H1 (cell line): Measurements from ENCODE around the gene NUB1. TPM values are rescaled to one million over a fixed set of nuclear protein-coding genes. Genes with fewer than 3 reads are reported as not detected.

Source experiments
- CTCF ChIA-PET: fragments of 300-600 bp; sonication (Branson Sonifier 250); formaldehyde crosslinking; loops from one replicate; lab custom pipeline; 2021; ENCODE audit not compliant: partially characterized antibody; lab: Charles Lee
- POLR2A ChIA-PET: fragments of 300-600 bp; sonication (Branson Sonifier 250); formaldehyde crosslinking; loops from one replicate; lab custom pipeline; 2021; ENCODE audit warnings: inconsistent platforms; ENCODE audit not compliant: partially characterized antibody; lab: Charles Lee
- DNase-seq, 2 experiments: peaks; one replicate each; pipeline versions ENCODE4 v3.0.0 to v3.0.0-alpha.2; 2010 to 2022; ENCODE audit warnings: low spot score in 2 of 2, low read depth in 1 of 2, mixed read lengths in 1 of 2
- FAIRE-seq: peaks from 2 replicates; lab custom pipeline; 2011; peaks lifted over from hg19 to GRCh38; lab: Jason Lieb, UNC
- H2AFZ ChIP-seq: 2 replicates; pipeline ENCODE4 v1.8.1; 2012; ENCODE audit warnings: low read length, inconsistent platforms
- H2AK5ac ChIP-seq: 2 replicates; pipeline ENCODE4 v1.6.1; 2013; ENCODE audit warnings: low read depth, low read length
- H2BK120ac ChIP-seq: replicated peaks from 2 replicates; pipeline ENCODE3; 2013; ENCODE audit warnings: low read depth, low read length, inconsistent platforms
- H2BK12ac ChIP-seq: 2 replicates; pipeline ENCODE4 v1.6.1; 2013; ENCODE audit warnings: low read depth, low read length
- H2BK15ac ChIP-seq: 2 replicates; pipeline ENCODE4 v1.6.1; 2013; ENCODE audit warnings: low read length
- H2BK20ac ChIP-seq: 2 replicates; pipeline ENCODE4 v1.6.1; 2013; ENCODE audit warnings: low read length
- H2BK5ac ChIP-seq: 2 replicates; pipeline ENCODE4 v1.6.1; 2013; ENCODE audit warnings: low read depth, low read length
- H3K14ac ChIP-seq: 2 replicates; pipeline ENCODE4 v1.6.1; 2013; ENCODE audit warnings: inconsistent platforms; ENCODE audit not compliant: insufficient read length
- H3K18ac ChIP-seq: 2 replicates; pipeline ENCODE4 v1.6.1; 2013; ENCODE audit warnings: low read length; ENCODE audit errors: extremely low read depth
- H3K23ac ChIP-seq: 2 replicates; pipeline ENCODE4 v1.6.1; 2013; ENCODE audit warnings: inconsistent platforms; ENCODE audit not compliant: insufficient read length
- H3K23me2 ChIP-seq: 2 replicates; pipeline ENCODE4 v1.6.1; 2013; ENCODE audit warnings: low read depth, low read length
- H3K27ac ChIP-seq: 2 replicates; pipeline ENCODE4 v1.6.1; 2011; ENCODE audit warnings: low read depth, low read length, inconsistent platforms
- H3K27me3 ChIP-seq, 4 experiments: replicated peaks in 1 of 4; 1 replicate in 1 of 4; 2 replicates in 3 of 4; pipeline versions ENCODE4 v1.6.1 to v1.8.1; 2011 to 2013; ENCODE audit warnings: low read length in 3 of 4, mild to moderate bottlenecking in 3 of 4, inconsistent platforms in 2 of 4, mixed read lengths in 2 of 4, moderate library complexity in 1 of 4; ENCODE audit not compliant: control insufficient read depth in 3 of 4, insufficient read depth in 3 of 4; ENCODE audit errors: extremely low read depth in 1 of 4
- H3K36me3 ChIP-seq, 4 experiments: 2 replicates each; pipeline versions ENCODE4 v1.6.1 to v1.8.1; 2011 to 2013; ENCODE audit warnings: mild to moderate bottlenecking in 4 of 4, low read length in 3 of 4, moderate library complexity in 2 of 4, control low read depth in 1 of 4, inconsistent platforms in 1 of 4; ENCODE audit not compliant: insufficient read depth in 4 of 4, control insufficient read depth in 2 of 4
- H3K4ac ChIP-seq: replicated peaks from 2 replicates; pipeline ENCODE3; 2013; ENCODE audit warnings: low read length, low read depth, mixed read lengths, inconsistent platforms; ENCODE audit not compliant: insufficient read length
- H3K4me1 ChIP-seq, 4 experiments: replicated peaks in 1 of 4; 1 replicate in 1 of 4; 2 replicates in 3 of 4; pipeline versions ENCODE4 v1.6.1 to v1.8.1; 2011 to 2013; ENCODE audit warnings: low read length in 3 of 4, inconsistent platforms in 2 of 4, mixed read lengths in 1 of 4; ENCODE audit not compliant: insufficient read depth in 4 of 4, control insufficient read depth in 3 of 4
- H3K4me2 ChIP-seq, 2 experiments: 2 replicates each; pipeline versions ENCODE4 v1.6.1 to v1.8.1; 2011 to 2013; ENCODE audit warnings: low read depth in 2 of 2, low read length in 2 of 2, control low read depth in 1 of 2, inconsistent platforms in 1 of 2, mild to moderate bottlenecking in 1 of 2; ENCODE audit not compliant: insufficient read depth in 1 of 2
- H3K4me3 ChIP-seq, 4 experiments: fragments of 200-600, 300-600 bp in 1 of 4; sonication (generic), shearing (Covaris generic), sonication (Bioruptor Twin) in 1 of 4; 2 replicates each; pipeline versions ENCODE4 v1.5.1 to v1.8.1; 2011 to 2016; ENCODE audit warnings: low read length in 4 of 4, low read depth in 3 of 4, control low read depth in 2 of 4, inconsistent platforms in 2 of 4, mild to moderate bottlenecking in 2 of 4, mixed read lengths in 1 of 4, moderate library complexity in 1 of 4; ENCODE audit not compliant: insufficient read depth in 2 of 4; ENCODE audit errors: extremely low read depth in 1 of 4
- H3K56ac ChIP-seq: replicated peaks from 2 replicates; pipeline ENCODE3; 2013; ENCODE audit warnings: low read depth, mild to moderate bottlenecking, mixed read lengths, low read length, inconsistent platforms; ENCODE audit not compliant: insufficient read length
- H3K79me1 ChIP-seq: 2 replicates; pipeline ENCODE4 v1.6.1; 2013; ENCODE audit warnings: low read depth, low read length, control low read depth
- H3K79me2 ChIP-seq, 2 experiments: 2 replicates each; pipeline versions ENCODE4 v1.6.1 to v1.8.1; 2012 to 2013; ENCODE audit warnings: low read length in 2 of 2, mild to moderate bottlenecking in 2 of 2, inconsistent platforms in 1 of 2; ENCODE audit not compliant: insufficient read depth in 2 of 2, control insufficient read depth in 1 of 2
- H3K9ac ChIP-seq, 4 experiments: replicated peaks in 1 of 4; 1 replicate in 1 of 4; 2 replicates in 3 of 4; pipeline versions ENCODE4 v1.6.1 to v1.8.1; 2011 to 2013; ENCODE audit warnings: low read depth in 3 of 4, low read length in 3 of 4, control low read depth in 2 of 4, mild to moderate bottlenecking in 2 of 4, moderate library complexity in 2 of 4, inconsistent platforms in 1 of 4; ENCODE audit errors: extremely low read depth in 1 of 4
- H3K9me3 ChIP-seq, 2 experiments: 2 replicates each; pipeline versions ENCODE4 v1.6.1 to v1.8.1; 2012 to 2013; ENCODE audit warnings: mild to moderate bottlenecking in 2 of 2, moderate library complexity in 2 of 2, control low read depth in 1 of 2, inconsistent platforms in 1 of 2, low read depth in 1 of 2, low read length in 1 of 2, mixed read lengths in 1 of 2; ENCODE audit not compliant: insufficient read depth in 2 of 2
- H4K20me1 ChIP-seq, 2 experiments: replicated peaks in 1 of 2; 2 replicates each; pipeline versions ENCODE3 to v1.8.1; 2011 to 2013; ENCODE audit warnings: inconsistent platforms in 2 of 2, low read length in 2 of 2, mild to moderate bottlenecking in 1 of 2; ENCODE audit not compliant: insufficient read depth in 2 of 2, control insufficient read depth in 1 of 2
- H4K5ac ChIP-seq: 2 replicates; pipeline ENCODE4 v1.6.1; 2013; ENCODE audit warnings: low read length, low read depth, mixed read lengths, inconsistent platforms; ENCODE audit not compliant: insufficient read length
- H4K8ac ChIP-seq: 2 replicates; pipeline ENCODE4 v1.8.0; 2013; ENCODE audit warnings: mild to moderate bottlenecking, moderate library complexity, low read length, inconsistent platforms; ENCODE audit not compliant: insufficient read depth; ENCODE audit errors: extremely low read depth
- H4K91ac ChIP-seq: replicated peaks from 2 replicates; pipeline ENCODE3; 2013; ENCODE audit warnings: low read length, mixed read lengths, inconsistent platforms; ENCODE audit not compliant: insufficient read length
- POLR2A ChIP-seq, 2 experiments: IDR thresholded peaks; 1 replicate in 1 of 2; 2 replicates in 1 of 2; pipeline ENCODE4 v1.6.1; 2011; ENCODE audit warnings: low read depth in 2 of 2, low read length in 2 of 2, mild to moderate bottlenecking in 2 of 2; ENCODE audit errors: control extremely low read depth in 1 of 2
- SRF ChIP-seq: IDR thresholded peaks from 2 replicates; pipeline ENCODE4 v1.6.1; 2011; ENCODE audit warnings: mild to moderate bottlenecking, low read depth, low read length, moderate library complexity
- WGBS, 2 experiments: shearing (Covaris generic) in 1 of 2; methylation state at CpG; one replicate each; pipeline versions ENCODE4 v1.1.6 to v1.1.7; 2013 to 2015; ENCODE audit warnings: low lambda C conversion rate in 2 of 2, mixed read lengths in 2 of 2, inconsistent platforms in 1 of 2, low coverage in 1 of 2, missing lambda C conversion rate in 1 of 2; ENCODE audit not compliant: insufficient replicate concordance in 2 of 2, insufficient coverage in 1 of 2, insufficient read length in 1 of 2; ENCODE audit errors: extremely low coverage in 1 of 2, missing lambda C conversion rate in 1 of 2; 5-methylcytosine and 5-hydroxymethylcytosine counted together
- polyA plus RNA-seq, 7 experiments: library from polyadenylated mRNA; depleted of rRNA in 3 of 7; stranded (reverse) in 5 of 7; unstranded in 2 of 7; fragments of >200 nt in 5 of 7; fragments of 200-250 nt in 2 of 7; gene quantifications; 1 replicate in 5 of 7; 2 replicates in 1 of 7; 4 replicates in 1 of 7; pipeline versions ENCODE4 v1.2.1 to v1.2.3, GENCODE V29; 2011 to 2013; ENCODE audit warnings: missing spikeins in 2 of 7, mixed read lengths in 2 of 7
- total RNA-seq: library from RNA; stranded (reverse); fragmentation: NEBNext Ultra II Directional; extraction: Animal tissue kit (Norgen Biotek cat#: 25700); gene quantifications from 2 replicates; pipeline ENCODE4 v1.2.1, GENCODE V29; 2021

Gene NUB1
- total and polyA plus RNA-seq, 2 of the 8 experiments (the other 6 are each of a cell fraction or from before 2014, with no cell fraction given), result 22.1 to 43.5 TPM

DNA sequence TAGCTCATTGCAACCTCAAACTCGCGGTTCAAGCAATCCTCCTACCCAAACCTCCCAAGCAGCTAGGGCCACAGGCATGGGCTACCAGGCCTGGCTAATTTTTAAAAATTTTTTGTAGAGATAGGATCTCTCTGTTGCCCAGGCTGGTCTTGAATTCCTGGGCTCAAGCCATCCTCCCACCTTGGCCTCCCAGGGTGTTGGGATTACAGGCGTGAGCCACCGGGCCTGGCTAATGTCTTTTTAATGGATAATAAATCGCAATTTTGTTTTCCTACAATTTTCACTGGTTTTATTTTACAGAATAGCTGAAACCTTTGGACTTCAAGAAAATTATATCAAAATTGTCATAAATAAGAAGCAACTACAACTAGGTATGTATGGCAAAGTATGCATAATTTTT is 10.9 kb downstream of the NUB1 start:
- 82% methylated on average over 5 of the region's 5 CpGs; no CpG with 5 or more reads in 1 of the 2 experiments for WGBS, 2 experiments
- Histone ChIP-seq H3K36me3 (peaks cover 0 to 46% (median 23%) of the 10 kb centered on the region in 4 experiments; a peak in 6 of 8 replicates), H3K23ac (no peak overlapping the region), H3K4me1 (no peaks in the 10 kb centered on the region), H2AFZ (no peak overlapping the region), H3K27ac (no peak overlapping the region), H2BK12ac (no peak overlapping the region), H3K9me3 (no peaks in the 10 kb centered on the region), H3K18ac (no peak overlapping the region), H4K91ac (no peak overlapping the region), H2BK20ac (no peak overlapping the region), H3K4me2 (no peak overlapping the region), H3K4me3 (no peak overlapping the region), H3K9ac (no peak overlapping the region), H3K27me3 (no peaks in the 10 kb centered on the region), H4K20me1 (peaks cover 3 to 6% of the 10 kb centered on the region in 2 experiments), H2BK15ac (no peak overlapping the region), H3K4ac (no peak overlapping the region), H3K56ac (no peak overlapping the region), H2BK5ac (no peak overlapping the region), H4K8ac (no peak overlapping the region), H3K79me2 (no peaks in the 10 kb centered on the region), H2BK120ac (no peak overlapping the region), H3K79me1 (no peaks in the 10 kb centered on the region), H3K14ac (no peak overlapping the region), H4K5ac (no peak overlapping the region), H2AK5ac (no peak overlapping the region), H3K23me2 (no peaks in the 10 kb centered on the region)
- DNase-seq, result no peak
- ChIA-PET POLR2A (interaction anchor here (1.5 kb wide), 1 partner anchor 14 kb away, joined by 3 read pairs; no protein-coding TSS in a partner anchor), CTCF (interaction anchor here (0.6 to 8.0 kb wide), 26 partner anchors 8 to 244 kb away, joined by 3 to 161 read pairs (median 4); no protein-coding TSS in a partner anchor)
- FAIRE-seq, result no peak
- TF ChIP-seq POLR2A (IDR thresholded peaks at IDR 0.05; ENCODE audit: control extremely low read depth in 1 of 2, low read depth in 2 of 2, low read length in 2 of 2) (no peak), SRF (no peak)
